HT1080 (cell line): ENCODE results near the gene GALNT5. TPM values are rescaled to one million over a fixed set of nuclear protein-coding genes. Genes with fewer than 3 reads are reported as not detected.
A peak's percentile ranks its signal among the peaks of the same experiment; 100 is the strongest.
"Not testable (repeated sequence)": the region's sequence is repeated elsewhere in the genome, so short reads cannot be mapped to it uniquely, and the experiment has no call there.

Source experiments
- DNase-seq: peaks from one replicate; pipeline ENCODE4 v3.0.0-alpha.2; 2015; ENCODE audit warnings: low read depth
- polyA plus RNA-seq, 2 experiments: library from polyadenylated mRNA; depleted of rRNA; stranded (reverse); fragments of >200 nt; gene quantifications; 2 replicates each; pipeline ENCODE4 v1.2.3, GENCODE V29; 2015
- total RNA-seq: library from RNA; depleted of rRNA; stranded (reverse); fragments of >200 nt; shearing (Covaris generic); gene quantifications from 2 replicates; pipeline ENCODE4 v1.2.3, GENCODE V29; 2014; rRNA removed

GALNT5 gene, protein sequence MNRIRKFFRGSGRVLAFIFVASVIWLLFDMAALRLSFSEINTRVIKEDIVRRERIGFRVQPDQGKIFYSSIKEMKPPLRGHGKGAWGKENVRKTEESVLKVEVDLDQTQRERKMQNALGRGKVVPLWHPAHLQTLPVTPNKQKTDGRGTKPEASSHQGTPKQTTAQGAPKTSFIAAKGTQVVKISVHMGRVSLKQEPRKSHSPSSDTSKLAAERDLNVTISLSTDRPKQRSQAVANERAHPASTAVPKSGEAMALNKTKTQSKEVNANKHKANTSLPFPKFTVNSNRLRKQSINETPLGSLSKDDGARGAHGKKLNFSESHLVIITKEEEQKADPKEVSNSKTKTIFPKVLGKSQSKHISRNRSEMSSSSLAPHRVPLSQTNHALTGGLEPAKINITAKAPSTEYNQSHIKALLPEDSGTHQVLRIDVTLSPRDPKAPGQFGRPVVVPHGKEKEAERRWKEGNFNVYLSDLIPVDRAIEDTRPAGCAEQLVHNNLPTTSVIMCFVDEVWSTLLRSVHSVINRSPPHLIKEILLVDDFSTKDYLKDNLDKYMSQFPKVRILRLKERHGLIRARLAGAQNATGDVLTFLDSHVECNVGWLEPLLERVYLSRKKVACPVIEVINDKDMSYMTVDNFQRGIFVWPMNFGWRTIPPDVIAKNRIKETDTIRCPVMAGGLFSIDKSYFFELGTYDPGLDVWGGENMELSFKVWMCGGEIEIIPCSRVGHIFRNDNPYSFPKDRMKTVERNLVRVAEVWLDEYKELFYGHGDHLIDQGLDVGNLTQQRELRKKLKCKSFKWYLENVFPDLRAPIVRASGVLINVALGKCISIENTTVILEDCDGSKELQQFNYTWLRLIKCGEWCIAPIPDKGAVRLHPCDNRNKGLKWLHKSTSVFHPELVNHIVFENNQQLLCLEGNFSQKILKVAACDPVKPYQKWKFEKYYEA
- total RNA-seq, result not detected in 2 replicates
- 0.01 and 0.09 TPM in 2 replicates for polyA plus RNA-seq (2015; cell fraction: cytosol; rRNA removed)
- 0.12 and 0.17 TPM in 2 replicates for polyA plus RNA-seq (2015; cell fraction: nucleus; rRNA removed)

DNA sequence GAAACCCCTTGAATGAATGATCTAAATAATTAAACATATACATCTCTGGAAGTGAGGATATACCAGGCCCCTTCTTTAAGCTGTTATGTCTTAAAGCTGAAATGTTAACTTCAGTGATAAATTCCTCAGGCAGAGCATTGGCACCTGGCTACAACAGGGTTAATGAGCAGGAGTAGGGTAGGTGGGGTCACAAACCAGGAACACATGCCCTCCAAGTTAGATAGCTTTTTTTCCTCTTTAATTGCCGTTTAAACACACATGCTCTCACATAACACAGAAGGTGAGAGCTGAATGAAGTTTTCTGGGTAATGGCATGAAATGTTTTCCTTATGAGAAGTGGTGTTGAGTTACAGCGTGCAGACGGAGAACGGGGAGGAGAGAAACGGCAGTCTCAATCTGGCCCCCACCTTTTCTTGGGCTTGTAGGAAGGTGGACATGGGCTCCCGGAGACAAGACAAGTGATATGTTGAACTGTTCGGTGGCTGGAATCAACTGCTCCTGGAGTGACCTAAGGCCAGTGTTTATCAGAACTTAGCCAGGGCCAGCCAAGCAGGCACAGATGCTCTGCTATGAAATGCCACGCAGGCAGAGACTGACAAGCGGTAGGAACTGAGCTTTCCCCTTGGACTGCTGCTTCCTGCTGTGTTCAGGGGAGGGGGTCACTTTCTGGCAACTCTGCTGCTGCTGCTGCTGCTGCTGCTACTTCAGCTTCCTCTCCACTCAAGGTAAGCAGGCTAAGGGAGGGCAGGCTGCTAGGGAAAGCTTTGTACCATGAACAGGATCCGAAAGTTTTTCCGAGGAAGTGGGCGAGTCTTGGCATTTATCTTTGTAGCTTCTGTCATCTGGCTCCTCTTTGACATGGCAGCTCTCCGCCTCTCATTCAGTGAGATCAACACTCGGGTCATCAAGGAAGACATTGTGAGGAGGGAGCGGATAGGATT lies at the start of gene GALNT5:
TSS of gene GALNT5 (plus strand) at position 394 of the 941 bp plus-strand sequence. CDS start at position 772, 378 bp downstream.
- DNase-seq, result no peak

DNA sequence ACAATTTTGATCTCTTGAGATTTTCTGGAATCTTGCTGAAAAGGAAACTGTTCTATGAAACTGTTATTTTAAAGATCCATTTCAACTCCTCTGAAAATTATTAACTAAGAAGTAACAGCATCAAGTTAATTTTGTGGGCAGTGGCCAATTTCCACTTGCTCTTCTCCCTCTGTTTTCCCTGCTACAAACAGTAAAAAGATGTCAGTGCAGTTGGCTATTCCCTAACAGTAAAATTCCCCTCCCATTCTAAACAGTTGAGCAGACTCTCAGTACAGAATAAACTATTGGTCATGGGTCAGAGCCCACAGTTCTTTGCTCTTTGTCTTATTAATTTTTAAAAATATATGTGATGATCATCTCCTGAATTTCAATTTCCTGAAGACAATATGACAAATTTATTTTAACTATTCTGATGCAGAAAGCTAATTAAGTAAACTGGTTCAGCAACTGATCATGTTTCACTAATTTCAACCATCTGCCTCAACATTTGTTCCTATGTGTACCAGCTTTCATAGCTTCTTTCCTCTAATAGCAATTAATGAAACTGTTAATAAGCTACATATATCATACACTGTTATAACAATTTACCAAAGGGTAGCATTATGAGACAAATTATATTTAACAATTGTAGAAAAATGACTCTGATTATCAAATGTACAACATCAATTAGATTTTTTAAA lies 41.1 kb upstream of the GALNT5 start:
- DNase-seq, result no peak

GRCh38 chr2:157217409-157217808 lies 40.1 kb upstream of the GALNT5 start:
- no peak for DNase-seq

GRCh38 chr2:157218911-157219310 lies 38.6 kb upstream of the GALNT5 start:
- DNase-seq, result no peak

- no peak for DNase-seq
Observed at GRCh38 chr2:157220502-157220901, 37.0 kb upstream of the GALNT5 start.

- no peak for DNase-seq
Observed at GRCh38 chr2:157221394-157221988, 36.0 kb upstream of the GALNT5 start.

GRCh38 chr2:157223624-157224205 lies 33.8 kb upstream of the GALNT5 start:
- DNase-seq, result no peak

DNA sequence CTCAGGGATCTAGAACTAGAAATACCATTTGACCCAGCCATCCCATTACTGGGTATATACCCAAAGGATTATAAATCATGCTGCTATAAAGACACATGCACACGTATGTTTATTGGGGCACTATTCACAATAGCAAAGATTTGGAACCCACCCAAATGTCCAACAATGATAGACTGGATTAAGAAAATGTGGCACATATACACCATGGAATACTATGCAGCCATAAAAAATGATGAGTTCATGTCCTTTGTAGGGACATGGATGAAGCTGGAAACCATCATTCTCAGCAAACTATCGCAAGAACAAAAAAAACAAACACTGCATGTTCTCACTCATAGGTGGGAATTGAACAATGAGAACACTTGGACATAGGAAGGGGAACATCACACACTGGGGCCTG lies 33.1 kb upstream of the GALNT5 start:
- DNase-seq, result not testable (repeated sequence)

DNA sequence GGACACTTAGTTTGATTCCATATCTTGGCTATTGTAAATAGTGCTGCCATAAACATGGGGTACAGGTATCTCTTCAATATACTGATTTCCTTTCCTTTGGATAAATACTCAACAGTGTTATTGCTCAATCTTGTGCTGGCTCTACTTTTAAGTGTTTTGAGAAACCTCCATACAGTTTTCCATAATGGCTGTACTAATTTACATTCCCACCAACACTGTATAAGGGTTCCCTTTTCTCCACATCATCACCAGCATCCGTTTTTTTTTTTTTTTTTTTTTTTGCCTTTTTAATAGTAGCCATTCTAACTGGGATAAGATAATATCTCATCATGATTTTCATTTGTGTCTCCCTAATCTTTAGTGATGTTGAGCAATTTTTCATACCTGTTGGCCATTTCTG lies 29.9 kb upstream of the GALNT5 start:
- no peak for DNase-seq

- no peak for DNase-seq
Observed at GRCh38 chr2:157228946-157229345, 28.6 kb upstream of the GALNT5 start.

GRCh38 chr2:157229572-157229971 lies 27.9 kb upstream of the GALNT5 start:
- peak; percentile 26 for DNase-seq

DNA sequence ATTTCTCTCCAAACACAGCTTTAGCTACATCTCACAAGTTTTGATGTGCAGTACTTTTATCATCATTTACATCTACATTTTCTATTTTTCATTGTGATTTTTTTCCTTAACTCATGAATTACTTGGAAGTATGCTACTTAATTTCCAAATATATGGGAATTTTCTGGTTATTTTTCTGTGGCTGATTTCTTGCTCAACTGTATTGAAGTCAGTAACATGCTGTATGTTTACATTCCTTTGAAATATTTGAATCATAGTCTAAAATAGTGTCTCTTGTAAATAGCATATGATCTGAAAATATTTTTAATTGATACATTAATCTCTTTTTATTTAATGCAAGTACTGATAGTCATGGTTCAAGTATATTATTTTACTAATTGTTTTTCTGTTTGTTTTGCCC lies 26.0 kb upstream of the GALNT5 start:
- DNase-seq, result no peak

DNA sequence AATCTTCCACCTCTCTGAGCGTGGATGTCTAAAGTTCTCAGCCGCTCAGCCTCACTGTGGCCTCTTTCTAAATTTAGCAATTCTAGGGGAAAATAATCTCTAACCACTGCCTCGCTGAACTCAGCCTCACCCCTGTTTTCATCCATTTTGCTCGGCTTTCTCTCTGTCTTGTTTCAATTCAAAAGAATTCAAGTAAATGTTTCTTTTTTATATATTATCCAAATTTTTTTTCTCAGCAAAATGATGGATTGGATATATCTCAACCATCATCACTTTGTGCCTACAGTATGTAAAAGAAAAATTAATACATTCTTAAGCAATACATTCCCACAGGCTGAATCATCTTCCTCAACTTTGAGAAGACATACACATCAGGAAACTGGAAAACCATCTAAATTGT lies 24.0 kb upstream of the GALNT5 start:
- peak; percentile 34 for DNase-seq

DNA sequence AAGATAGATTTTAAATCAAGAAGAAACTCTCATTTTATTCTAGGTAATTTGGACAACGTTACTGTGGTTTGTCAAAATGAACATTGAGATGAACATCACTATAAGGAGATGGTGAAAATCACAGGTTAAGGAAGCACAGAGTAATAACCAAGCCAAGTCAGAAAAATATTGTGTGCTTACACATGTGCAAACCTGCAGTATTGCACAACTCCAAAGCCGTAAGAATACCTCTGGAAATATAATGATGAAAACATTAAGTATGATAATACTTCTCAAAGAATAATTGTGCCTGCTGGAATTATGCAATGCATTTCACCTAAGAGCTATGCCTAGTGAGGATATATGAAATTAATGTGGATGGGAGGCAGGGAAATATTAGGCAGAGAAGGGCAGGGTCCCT lies 21.1 kb upstream of the GALNT5 start:
- no peak for DNase-seq

- DNase-seq, result no peak
Observed at GRCh38 chr2:157238296-157238695, 19.2 kb upstream of the GALNT5 start.

- DNase-seq, result no peak
Observed at GRCh38 chr2:157244691-157245090, 12.8 kb upstream of the GALNT5 start.

DNA sequence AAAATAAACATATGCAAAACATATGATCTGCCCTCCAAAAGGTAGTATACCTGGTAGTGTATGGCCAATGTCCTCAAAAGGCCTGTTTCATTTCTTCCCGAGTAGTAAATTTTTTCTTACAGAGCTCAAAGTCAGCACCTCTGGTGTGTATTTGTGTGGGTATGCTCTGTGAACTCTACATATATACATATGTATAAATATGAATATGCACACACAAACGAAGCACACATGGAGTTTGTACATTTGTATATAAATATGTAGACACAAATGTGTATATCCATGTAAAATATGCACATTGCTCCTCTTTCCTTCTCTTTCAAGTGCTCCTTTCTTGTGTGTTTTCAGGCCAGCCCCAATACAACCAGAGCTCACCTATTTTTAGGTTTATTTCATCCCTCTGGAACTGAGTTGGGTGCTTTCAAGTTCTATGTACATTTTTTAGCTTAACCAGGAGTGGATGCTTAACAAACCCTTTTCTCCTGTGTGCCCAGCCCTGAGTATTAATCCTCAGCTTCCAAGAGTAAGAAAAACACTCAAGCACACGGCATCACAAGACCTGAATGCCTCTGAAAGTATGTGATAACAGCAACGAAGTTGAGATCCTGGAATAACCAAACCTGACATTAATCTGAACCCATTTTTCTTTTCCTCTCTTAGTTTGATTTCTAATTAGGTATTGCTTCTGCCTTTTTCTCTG lies 12.2 kb upstream of the GALNT5 start:
- no peak for DNase-seq

DNA sequence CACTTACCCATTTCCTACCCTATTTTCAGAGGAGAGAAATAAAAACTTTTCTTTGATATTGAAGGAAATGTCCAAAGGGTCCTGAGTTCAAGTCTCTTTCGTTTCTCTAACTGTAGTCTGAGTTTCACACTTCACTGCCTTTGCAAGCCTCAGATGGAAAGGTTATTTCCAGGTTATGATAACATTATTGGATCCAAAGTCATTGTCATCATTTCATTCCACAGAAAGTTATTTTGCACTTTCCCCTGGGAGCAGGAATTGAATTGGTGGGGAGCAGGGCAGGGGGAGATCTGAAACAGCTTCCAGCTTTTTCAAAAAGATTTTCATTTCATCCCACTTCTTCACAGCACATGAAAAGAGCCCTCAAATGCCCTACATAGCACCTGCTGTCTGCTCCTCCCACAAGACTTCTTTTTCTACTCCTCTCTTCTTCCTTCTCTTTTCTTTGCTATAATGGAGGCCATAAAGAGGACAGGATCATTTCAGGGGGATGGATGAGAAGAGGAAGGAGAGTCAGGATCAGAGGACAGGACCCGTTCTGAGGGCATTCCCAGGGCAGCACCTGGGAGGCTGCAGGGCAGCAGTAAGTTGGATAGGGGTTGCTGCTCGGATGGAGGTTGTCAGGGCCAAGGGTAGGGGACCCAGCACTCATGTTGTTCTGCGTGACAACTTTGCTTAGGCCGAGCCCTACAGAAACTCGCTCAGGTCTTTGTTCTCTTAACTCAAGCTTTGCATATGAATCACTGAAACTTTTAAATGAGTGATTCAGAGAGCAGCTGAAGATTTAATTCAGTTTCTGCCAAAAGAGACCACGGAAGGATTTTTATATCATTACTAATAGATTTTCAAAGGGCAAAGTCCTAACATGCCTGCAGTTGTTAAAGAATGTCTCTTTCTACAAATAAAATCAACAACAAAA lies 11.4 kb upstream of the GALNT5 start:
- DNase-seq, result peak; percentile 85
